HL-60 (cell line): ENCODE results near the gene ZBTB33.

Experiments used
- DNase-seq, 2 experiments: peaks; one replicate each; pipeline ENCODE4 v3.0.0-alpha.2; 2010 to 2020; ENCODE audit warnings: low read depth in 1 of 2, low spot score in 1 of 2
- H3K27ac ChIP-seq: fragments of 250-450 bp; sonication (Bioruptor Pico); replicated peaks from 2 replicates; pipeline ENCODE4 v1.5.1; 2020; ENCODE audit warnings: mild to moderate bottlenecking, moderate library complexity
- H3K27me3 ChIP-seq: fragments of 250-450 bp; sonication (Bioruptor Pico); 2 replicates; pipeline ENCODE4 v1.5.1; 2021; ENCODE audit warnings: mild to moderate bottlenecking, moderate library complexity; ENCODE audit not compliant: insufficient read depth, poor library complexity, severe bottlenecking
- H3K4me3 ChIP-seq: replicated peaks from 2 replicates; pipeline ENCODE4 v1.5.1; 2011; ENCODE audit warnings: mild to moderate bottlenecking, control low read depth, low read length; ENCODE audit not compliant: insufficient read depth
- GABPA ChIP-seq: IDR thresholded peaks from 2 replicates; pipeline ENCODE4 v1.6.1; 2012; ENCODE audit warnings: low read depth
- POLR2AphosphoS5 ChIP-seq: IDR thresholded peaks from 2 replicates; pipeline ENCODE4 v1.6.1; 2012; ENCODE audit warnings: low read depth
- SPI1 ChIP-seq: IDR thresholded peaks from 2 replicates; pipeline ENCODE4 v1.6.1; 2012; ENCODE audit warnings: low read depth, mild to moderate bottlenecking, borderline replicate concordance
- TF ChIP-seq, protein P1 (sequence below): IDR thresholded peaks from 2 replicates; pipeline ENCODE4 v1.6.1; 2012; ENCODE audit warnings: low read depth; ENCODE audit not compliant: insufficient replicate concordance
- TF ChIP-seq, protein P2 (sequence below): IDR thresholded peaks from one replicate; pipeline ENCODE4 v1.5.1; 2011; ENCODE audit warnings: low read length, control low read depth, inconsistent platforms; ENCODE audit not compliant: insufficient read depth

ZBTB33 gene

GRCh38 chrX:120281761-120282160 lies 31.1 kb downstream of the ZBTB33 start:
- H3K27ac ChIP-seq = no peak overlapping the region
- DNase-seq = no peak
- H3K4me3 ChIP-seq = no peak overlapping the region
- TF ChIP-seq SPI1 = no peak
- TF ChIP-seq GABPA = no peak
- TF ChIP-seq, protein P1, sequence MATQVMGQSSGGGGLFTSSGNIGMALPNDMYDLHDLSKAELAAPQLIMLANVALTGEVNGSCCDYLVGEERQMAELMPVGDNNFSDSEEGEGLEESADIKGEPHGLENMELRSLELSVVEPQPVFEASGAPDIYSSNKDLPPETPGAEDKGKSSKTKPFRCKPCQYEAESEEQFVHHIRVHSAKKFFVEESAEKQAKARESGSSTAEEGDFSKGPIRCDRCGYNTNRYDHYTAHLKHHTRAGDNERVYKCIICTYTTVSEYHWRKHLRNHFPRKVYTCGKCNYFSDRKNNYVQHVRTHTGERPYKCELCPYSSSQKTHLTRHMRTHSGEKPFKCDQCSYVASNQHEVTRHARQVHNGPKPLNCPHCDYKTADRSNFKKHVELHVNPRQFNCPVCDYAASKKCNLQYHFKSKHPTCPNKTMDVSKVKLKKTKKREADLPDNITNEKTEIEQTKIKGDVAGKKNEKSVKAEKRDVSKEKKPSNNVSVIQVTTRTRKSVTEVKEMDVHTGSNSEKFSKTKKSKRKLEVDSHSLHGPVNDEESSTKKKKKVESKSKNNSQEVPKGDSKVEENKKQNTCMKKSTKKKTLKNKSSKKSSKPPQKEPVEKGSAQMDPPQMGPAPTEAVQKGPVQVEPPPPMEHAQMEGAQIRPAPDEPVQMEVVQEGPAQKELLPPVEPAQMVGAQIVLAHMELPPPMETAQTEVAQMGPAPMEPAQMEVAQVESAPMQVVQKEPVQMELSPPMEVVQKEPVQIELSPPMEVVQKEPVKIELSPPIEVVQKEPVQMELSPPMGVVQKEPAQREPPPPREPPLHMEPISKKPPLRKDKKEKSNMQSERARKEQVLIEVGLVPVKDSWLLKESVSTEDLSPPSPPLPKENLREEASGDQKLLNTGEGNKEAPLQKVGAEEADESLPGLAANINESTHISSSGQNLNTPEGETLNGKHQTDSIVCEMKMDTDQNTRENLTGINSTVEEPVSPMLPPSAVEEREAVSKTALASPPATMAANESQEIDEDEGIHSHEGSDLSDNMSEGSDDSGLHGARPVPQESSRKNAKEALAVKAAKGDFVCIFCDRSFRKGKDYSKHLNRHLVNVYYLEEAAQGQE = no peak
- TF ChIP-seq, protein P2, sequence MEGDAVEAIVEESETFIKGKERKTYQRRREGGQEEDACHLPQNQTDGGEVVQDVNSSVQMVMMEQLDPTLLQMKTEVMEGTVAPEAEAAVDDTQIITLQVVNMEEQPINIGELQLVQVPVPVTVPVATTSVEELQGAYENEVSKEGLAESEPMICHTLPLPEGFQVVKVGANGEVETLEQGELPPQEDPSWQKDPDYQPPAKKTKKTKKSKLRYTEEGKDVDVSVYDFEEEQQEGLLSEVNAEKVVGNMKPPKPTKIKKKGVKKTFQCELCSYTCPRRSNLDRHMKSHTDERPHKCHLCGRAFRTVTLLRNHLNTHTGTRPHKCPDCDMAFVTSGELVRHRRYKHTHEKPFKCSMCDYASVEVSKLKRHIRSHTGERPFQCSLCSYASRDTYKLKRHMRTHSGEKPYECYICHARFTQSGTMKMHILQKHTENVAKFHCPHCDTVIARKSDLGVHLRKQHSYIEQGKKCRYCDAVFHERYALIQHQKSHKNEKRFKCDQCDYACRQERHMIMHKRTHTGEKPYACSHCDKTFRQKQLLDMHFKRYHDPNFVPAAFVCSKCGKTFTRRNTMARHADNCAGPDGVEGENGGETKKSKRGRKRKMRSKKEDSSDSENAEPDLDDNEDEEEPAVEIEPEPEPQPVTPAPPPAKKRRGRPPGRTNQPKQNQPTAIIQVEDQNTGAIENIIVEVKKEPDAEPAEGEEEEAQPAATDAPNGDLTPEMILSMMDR = no peak
- no peak for TF ChIP-seq POLR2AphosphoS5
- peaks cover 2% of the 10 kb centered on the region for H3K27me3 ChIP-seq

DNA sequence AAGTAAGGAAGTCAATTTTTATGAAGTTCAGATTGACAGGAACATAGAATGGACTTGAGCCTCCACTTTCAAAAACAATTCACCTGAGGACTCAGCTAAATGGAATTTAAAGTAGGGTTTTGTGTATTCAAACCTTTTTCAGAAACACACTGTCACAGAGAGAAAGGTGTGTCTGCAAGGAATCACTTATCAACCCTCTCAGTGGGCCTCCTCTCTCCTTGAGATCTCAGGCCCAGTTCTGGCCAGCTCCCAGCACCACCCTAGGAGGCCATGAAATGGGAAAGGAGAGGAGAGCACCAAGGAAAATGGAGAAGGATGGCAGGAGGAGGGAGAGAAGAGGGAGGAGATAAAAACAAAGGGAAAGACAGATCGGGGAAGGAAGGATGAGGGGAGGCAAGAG lies 32.1 kb downstream of the ZBTB33 start:
- no peak overlapping the region for H3K27ac ChIP-seq

GRCh38 chrX:120286733-120287512 lies 36.3 kb downstream of the ZBTB33 start:
- H3K27me3 ChIP-seq = no peaks in the 10 kb centered on the region
- no peak for DNase-seq
- H3K27ac ChIP-seq = no peak overlapping the region
- no peak overlapping the region for H3K4me3 ChIP-seq
- TF ChIP-seq SPI1 (no peak), POLR2AphosphoS5 (no peak), GABPA (no peak)
- TF ChIP-seq, protein P1 = no peak
- TF ChIP-seq, protein P2 = no peak

More for the DNA sequence above, 32.1 kb downstream of the ZBTB33 start:
- TF ChIP-seq SPI1 (no peak), GABPA (no peak), POLR2AphosphoS5 (no peak)
- TF ChIP-seq, protein P1 = no peak
- TF ChIP-seq, protein P2 = no peak
- H3K27me3 ChIP-seq = peaks cover 2% of the 10 kb centered on the region
- DNase-seq = no peak
- no peak overlapping the region for H3K4me3 ChIP-seq
